OCI-LY7 (cell line): ENCODE data around the gene AOX1.

Experiments used
- EZH2phosphoT487 ChIP-seq: fragments of 200-600 bp; sonication (generic); IDR thresholded peaks from 2 replicates; pipeline ENCODE4 v1.6.1; 2018; ENCODE audit warnings: low read depth, borderline replicate concordance, mild to moderate bottlenecking, mixed run types, antibody characterized with exemption, low read length, moderate library complexity, mixed read lengths
- TF ChIP-seq, protein P1 (sequence below): fragments of 200-600 bp; sonication (generic); conservative IDR thresholded peaks from 2 replicates; pipeline ENCODE4 v1.5.1; 2014; ENCODE audit warnings: mild to moderate bottlenecking, antibody characterized with exemption, low read length, moderate library complexity, mixed read lengths

GRCh38 chr2:200609028-200609614 is 23.3 kb downstream of the AOX1 start:
- TF ChIP-seq, protein P1, sequence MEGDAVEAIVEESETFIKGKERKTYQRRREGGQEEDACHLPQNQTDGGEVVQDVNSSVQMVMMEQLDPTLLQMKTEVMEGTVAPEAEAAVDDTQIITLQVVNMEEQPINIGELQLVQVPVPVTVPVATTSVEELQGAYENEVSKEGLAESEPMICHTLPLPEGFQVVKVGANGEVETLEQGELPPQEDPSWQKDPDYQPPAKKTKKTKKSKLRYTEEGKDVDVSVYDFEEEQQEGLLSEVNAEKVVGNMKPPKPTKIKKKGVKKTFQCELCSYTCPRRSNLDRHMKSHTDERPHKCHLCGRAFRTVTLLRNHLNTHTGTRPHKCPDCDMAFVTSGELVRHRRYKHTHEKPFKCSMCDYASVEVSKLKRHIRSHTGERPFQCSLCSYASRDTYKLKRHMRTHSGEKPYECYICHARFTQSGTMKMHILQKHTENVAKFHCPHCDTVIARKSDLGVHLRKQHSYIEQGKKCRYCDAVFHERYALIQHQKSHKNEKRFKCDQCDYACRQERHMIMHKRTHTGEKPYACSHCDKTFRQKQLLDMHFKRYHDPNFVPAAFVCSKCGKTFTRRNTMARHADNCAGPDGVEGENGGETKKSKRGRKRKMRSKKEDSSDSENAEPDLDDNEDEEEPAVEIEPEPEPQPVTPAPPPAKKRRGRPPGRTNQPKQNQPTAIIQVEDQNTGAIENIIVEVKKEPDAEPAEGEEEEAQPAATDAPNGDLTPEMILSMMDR, result no peak
- TF ChIP-seq EZH2phosphoT487, result no peak
